Measurements from ENCODE around the gene RELN. TPM values are rescaled to one million over a fixed set of nuclear protein-coding genes. Genes with fewer than 3 reads are reported as not detected.

Gene RELN
- total and polyA plus RNA-seq, 2 experiments from 2014 or later = 3.9 to 22.0 TPM

GRCh38 chr7:103984050-103984449, 5.4 kb downstream of the RELN start:
- Histone ChIP-seq H3K27me3 (peaks cover 33% of the 10 kb centered on the region), H3K9me3 (ENCODE audit: low read depth) (no peaks in the 10 kb centered on the region), H3K4me1 (ENCODE audit: insufficient read depth) (no peaks in the 10 kb centered on the region), H3K27ac (no peak overlapping the region), H3K9me2 (replicated peaks; ENCODE audit: insufficient read depth) (no peaks in the 10 kb centered on the region), H3K36me3 (replicated peaks; ENCODE audit: insufficient read depth, low read depth) (no peaks in the 10 kb centered on the region), H3K4me2 (no peak overlapping the region), H2AFZ (no peak overlapping the region), H4K20me1 (ENCODE audit: insufficient read depth, poor library complexity, severe bottlenecking) (no peaks in the 10 kb centered on the region), H3K4me3 (no peak overlapping the region), H3K79me2 (no peaks in the 10 kb centered on the region)
- no peak for TF ChIP-seq CTCF (IDR thresholded peaks at IDR 0.05; ENCODE audit: poor library complexity)
- no peak for TF ChIP-seq EZH2phosphoT487 (IDR thresholded peaks at IDR 0.05; ENCODE audit: low read depth, severe bottlenecking, unreplicated experiment)
- no peak for TF ChIP-seq EZH2 (IDR thresholded peaks at IDR 0.05; ENCODE audit: borderline replicate concordance)
- 89% methylated on average over 1 of the region's 1 CpG for WGBS (ENCODE audit: low lambda C conversion rate, missing lambda C conversion rate)
- DNase-seq (ENCODE audit: low spot score) = no peak

- 62% methylated on average over 6 of the region's 6 CpGs for WGBS (ENCODE audit: low lambda C conversion rate, missing lambda C conversion rate)
- H3K36me3 ChIP-seq (replicated peaks; ENCODE audit: insufficient read depth, low read depth) = no peaks in the 10 kb centered on the region
- no peak for DNase-seq (ENCODE audit: low spot score)
- H3K9me3 ChIP-seq (ENCODE audit: low read depth) = no peaks in the 10 kb centered on the region
- H3K9me2 ChIP-seq (replicated peaks; ENCODE audit: insufficient read depth) = no peaks in the 10 kb centered on the region
- TF ChIP-seq CTCF (IDR thresholded peaks at IDR 0.05; ENCODE audit: poor library complexity) (no peak), EZH2 (IDR thresholded peaks at IDR 0.05; ENCODE audit: borderline replicate concordance) (no peak), EZH2phosphoT487 (IDR thresholded peaks at IDR 0.05; ENCODE audit: low read depth, severe bottlenecking, unreplicated experiment) (no peak)
- peaks cover 27% of the 10 kb centered on the region for H3K27me3 ChIP-seq
- no peaks in the 10 kb centered on the region for H3K4me1 ChIP-seq (ENCODE audit: insufficient read depth)
- H4K20me1 ChIP-seq (ENCODE audit: insufficient read depth, poor library complexity, severe bottlenecking) = no peaks in the 10 kb centered on the region
- no peak overlapping the region for H3K4me2 ChIP-seq
- H3K27ac ChIP-seq = no peak overlapping the region
- H3K79me2 ChIP-seq = no peaks in the 10 kb centered on the region
- H3K4me3 ChIP-seq = no peak overlapping the region
- H2AFZ ChIP-seq = no peak overlapping the region
These were observed 6.1 kb downstream of the RELN start for GRCh38 chr7:103983201-103983977.

- WGBS (ENCODE audit: low lambda C conversion rate, missing lambda C conversion rate) = 57% methylated on average over 2 of the region's 2 CpGs
- Histone ChIP-seq H3K4me3 (no peak overlapping the region), H2AFZ (no peak overlapping the region), H4K20me1 (ENCODE audit: insufficient read depth, poor library complexity, severe bottlenecking) (no peaks in the 10 kb centered on the region), H3K36me3 (replicated peaks; ENCODE audit: insufficient read depth, low read depth) (no peaks in the 10 kb centered on the region), H3K9me3 (ENCODE audit: low read depth) (no peaks in the 10 kb centered on the region), H3K9me2 (replicated peaks; ENCODE audit: insufficient read depth) (no peaks in the 10 kb centered on the region), H3K4me1 (ENCODE audit: insufficient read depth) (no peaks in the 10 kb centered on the region), H3K79me2 (no peaks in the 10 kb centered on the region), H3K4me2 (no peak overlapping the region), H3K27ac (no peak overlapping the region), H3K27me3 (peaks cover 13% of the 10 kb centered on the region)
- no peak for TF ChIP-seq EZH2phosphoT487 (IDR thresholded peaks at IDR 0.05; ENCODE audit: low read depth, severe bottlenecking, unreplicated experiment)
- TF ChIP-seq CTCF (IDR thresholded peaks at IDR 0.05; ENCODE audit: poor library complexity) = no peak
- no peak for TF ChIP-seq EZH2 (IDR thresholded peaks at IDR 0.05; ENCODE audit: borderline replicate concordance)
- no peak for DNase-seq (ENCODE audit: low spot score)
These were observed 8.4 kb downstream of the RELN start for GRCh38 chr7:103981003-103981423.

Measured in hepatocyte (in vitro differentiated cells).